K562 (cell line): Measurements from ENCODE around the gene GPR152. TPM values are rescaled to one million over a fixed set of nuclear protein-coding genes. Genes with fewer than 3 reads are reported as not detected.
A peak's percentile ranks its signal among the peaks of the same experiment; 100 is the strongest.

ENCODE experiments used
- BHLHE40 ChIP-seq: IDR thresholded peaks from 2 replicates; pipeline ENCODE4 v1.6.1; 2011; ENCODE audit warnings: low read length, improper control_type of control experiment
- DACH1 ChIP-seq: fragments of 450-650 bp; IDR thresholded peaks from 2 replicates; pipeline ENCODE4 v1.6.1; 2018; ENCODE audit not compliant: partially characterized antibody
- FUS ChIP-seq: fragments of 200-400 bp; formaldehyde crosslinking; optimal IDR thresholded peaks from 2 replicates; pipeline ENCODE3; 2017; ENCODE audit warnings: low read depth, low read length
- GABPA ChIP-seq: fragments of 200-800 bp; sonication (Bioruptor generic); conservative IDR thresholded peaks from 2 replicates; pipeline ENCODE4 v1.6.1; 2016; ENCODE audit warnings: low read depth, missing genetic modification characterization, missing compliant biosample characterization
- GTF2E2 ChIP-seq: fragments of 200-800 bp; sonication (Bioruptor generic); IDR thresholded peaks from 2 replicates; pipeline ENCODE4 v1.6.1; 2016; ENCODE audit warnings: missing genetic modification characterization, missing compliant biosample characterization
- HNRNPK ChIP-seq: fragments of 200-400 bp; formaldehyde crosslinking; IDR thresholded peaks from one replicate; pipeline ENCODE4 v1.6.1; 2018; ENCODE audit warnings: mild to moderate bottlenecking, low read depth, low read length; ENCODE audit not compliant: poor library complexity, severe bottlenecking
- MCM3 ChIP-seq: fragments of 450-650 bp; IDR thresholded peaks from 2 replicates; pipeline ENCODE4 v1.6.1; 2016
- MIER1 ChIP-seq: fragments of 450-650 bp; IDR thresholded peaks from 2 replicates; pipeline ENCODE4 v1.6.1; 2016; ENCODE audit warnings: antibody characterized with exemption, mild to moderate bottlenecking, low read depth
- POLR2A ChIP-seq: fragments of 450-650 bp; conservative IDR thresholded peaks from 2 replicates; pipeline ENCODE4 v1.6.1; 2016
- POLR2H ChIP-seq: IDR thresholded peaks from 2 replicates; pipeline ENCODE4 v1.6.1; 2016; ENCODE audit warnings: missing genetic modification characterization, low read depth, mild to moderate bottlenecking, control low read depth, missing compliant biosample characterization, moderate library complexity
- POLR3A ChIP-seq: IDR thresholded peaks from 2 replicates; pipeline ENCODE4 v1.6.1; 2011; ENCODE audit warnings: borderline replicate concordance, mild to moderate bottlenecking, moderate library complexity; ENCODE audit not compliant: insufficient read length, insufficient read depth; ENCODE audit errors: extremely low read depth
- SIRT6 ChIP-seq: IDR thresholded peaks from one replicate; pipeline ENCODE4 v1.6.1; 2012; ENCODE audit warnings: low read depth, mild to moderate bottlenecking, control low read depth, inconsistent platforms, low read length, moderate library complexity
- SLC30A9 ChIP-seq: fragments of 250-450 bp; sonication (Bioruptor Pico); IDR thresholded peaks from 2 replicates; pipeline ENCODE4 v1.8.0; 2022; ENCODE audit warnings: mild to moderate bottlenecking, moderate library complexity
- SMAD2 ChIP-seq: fragments of 150-350 bp; IDR thresholded peaks from 2 replicates; pipeline ENCODE4 v1.6.1; 2014; ENCODE audit warnings: low read depth, mild to moderate bottlenecking, low read length
- TCF7L2 ChIP-seq: fragments of 150-350 bp; IDR thresholded peaks from 2 replicates; pipeline ENCODE4 v1.6.1; 2016; ENCODE audit warnings: low read depth, mild to moderate bottlenecking, low read length, moderate library complexity
- YBX1 ChIP-seq: fragments of 450-650 bp; IDR thresholded peaks from 2 replicates; pipeline ENCODE4 v1.7.1; 2016; ENCODE audit warnings: mild to moderate bottlenecking
- polyA plus RNA-seq, 8 experiments: library from polyadenylated mRNA; depleted of rRNA in 4 of 8; stranded (reverse) in 5 of 8; unstranded in 3 of 8; fragments of >200 nt; fragmentation: Nextera tagmentation in 2 of 8; fragmentation: Illumina TruSeq in 1 of 8; extraction: Ambion mirVana in 2 of 8; extraction: Trizol in 1 of 8; gene quantifications; 2 replicates each; pipeline versions ENCODE4 v1.2.1 to v1.2.3, GENCODE V29; 2011 to 2014; ENCODE audit warnings: inconsistent platforms in 1 of 8, missing spikeins in 1 of 8
- total RNA-seq, 7 experiments: library from RNA; depleted of rRNA in 6 of 7; stranded (reverse); fragments of >200 nt in 6 of 7; fragmentation: Illumina TruSeq in 2 of 7; extraction: Trizol in 2 of 7; gene quantifications; 2 replicates each; pipeline versions ENCODE4 v1.2.1 to v1.2.3, GENCODE V29; 2011 to 2021; ENCODE audit warnings: low replicate concordance in 1 of 7
- TF ChIP-seq, protein P1 (sequence below): fragments of 450-650 bp; IDR thresholded peaks from 2 replicates; pipeline ENCODE4 v1.6.1; 2016; ENCODE audit warnings: low read depth
- TF ChIP-seq, protein P2 (sequence below), 2 experiments: fragments of 150-350 bp in 1 of 2; IDR thresholded peaks; 2 replicates each; pipeline ENCODE4 v1.6.1; 2012 to 2016; ENCODE audit warnings: low read depth in 2 of 2, low read length in 2 of 2, mild to moderate bottlenecking in 1 of 2, moderate library complexity in 1 of 2

GPR152 gene
- total and polyA plus RNA-seq, 9 of the 15 experiments (the other 6 are each of a cell fraction or from before 2014, with no cell fraction given) = not detected

DNA sequence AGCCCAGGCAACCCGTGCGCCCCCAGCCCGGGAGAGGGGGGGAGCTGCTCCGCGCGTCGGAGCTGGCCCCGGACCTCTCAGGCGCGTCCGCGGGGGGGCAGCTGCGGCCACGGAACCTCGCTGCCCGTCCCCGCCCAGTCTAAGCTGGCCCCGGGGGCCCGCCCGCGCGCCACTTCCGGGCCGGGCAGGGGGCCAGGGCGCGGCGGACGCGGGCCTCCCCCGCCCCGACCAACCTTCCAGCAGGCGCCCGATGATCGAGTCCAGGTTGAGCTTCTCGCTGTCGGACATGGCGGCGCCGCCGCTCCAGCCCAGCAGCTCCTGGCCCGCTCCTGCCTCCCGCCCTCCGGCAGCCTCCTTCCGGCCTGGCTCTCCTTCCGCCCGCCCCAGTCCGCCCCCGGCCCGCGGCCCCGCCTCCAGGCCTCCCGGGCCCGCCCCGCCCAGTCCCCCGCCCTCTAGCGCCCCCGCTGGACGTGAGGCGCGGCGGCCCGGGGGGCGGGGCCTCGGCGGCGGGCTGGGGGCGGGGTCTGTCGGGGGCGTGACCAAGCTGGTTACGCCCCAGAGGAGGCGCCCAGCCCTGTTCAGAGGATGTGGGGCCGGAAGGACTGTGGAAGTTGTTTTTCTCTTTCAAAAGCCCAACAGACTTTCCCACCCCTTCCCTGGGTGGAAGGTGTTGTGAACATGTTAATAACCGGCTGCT, 50.9 kb downstream of the GPR152 start, which contains the start of gene PPP1CA (continued):
- no peak for TF ChIP-seq BHLHE40
- TF ChIP-seq YBX1 = no peak
- peak; percentile 94 for TF ChIP-seq GABPA (tag)
- TF ChIP-seq SMAD2 = no peak
- TF ChIP-seq POLR3A = no peak
- TF ChIP-seq GTF2E2 (tag) = peak; percentile 71; the same call in 1 of the 2 replicates
- TF ChIP-seq MCM3 = no peak
- TF ChIP-seq DACH1 = no peak
- no peak for TF ChIP-seq TCF7L2
- peak; percentile 84; the same call in 1 of the 2 replicates for TF ChIP-seq POLR2A
- TF ChIP-seq, protein P1, sequence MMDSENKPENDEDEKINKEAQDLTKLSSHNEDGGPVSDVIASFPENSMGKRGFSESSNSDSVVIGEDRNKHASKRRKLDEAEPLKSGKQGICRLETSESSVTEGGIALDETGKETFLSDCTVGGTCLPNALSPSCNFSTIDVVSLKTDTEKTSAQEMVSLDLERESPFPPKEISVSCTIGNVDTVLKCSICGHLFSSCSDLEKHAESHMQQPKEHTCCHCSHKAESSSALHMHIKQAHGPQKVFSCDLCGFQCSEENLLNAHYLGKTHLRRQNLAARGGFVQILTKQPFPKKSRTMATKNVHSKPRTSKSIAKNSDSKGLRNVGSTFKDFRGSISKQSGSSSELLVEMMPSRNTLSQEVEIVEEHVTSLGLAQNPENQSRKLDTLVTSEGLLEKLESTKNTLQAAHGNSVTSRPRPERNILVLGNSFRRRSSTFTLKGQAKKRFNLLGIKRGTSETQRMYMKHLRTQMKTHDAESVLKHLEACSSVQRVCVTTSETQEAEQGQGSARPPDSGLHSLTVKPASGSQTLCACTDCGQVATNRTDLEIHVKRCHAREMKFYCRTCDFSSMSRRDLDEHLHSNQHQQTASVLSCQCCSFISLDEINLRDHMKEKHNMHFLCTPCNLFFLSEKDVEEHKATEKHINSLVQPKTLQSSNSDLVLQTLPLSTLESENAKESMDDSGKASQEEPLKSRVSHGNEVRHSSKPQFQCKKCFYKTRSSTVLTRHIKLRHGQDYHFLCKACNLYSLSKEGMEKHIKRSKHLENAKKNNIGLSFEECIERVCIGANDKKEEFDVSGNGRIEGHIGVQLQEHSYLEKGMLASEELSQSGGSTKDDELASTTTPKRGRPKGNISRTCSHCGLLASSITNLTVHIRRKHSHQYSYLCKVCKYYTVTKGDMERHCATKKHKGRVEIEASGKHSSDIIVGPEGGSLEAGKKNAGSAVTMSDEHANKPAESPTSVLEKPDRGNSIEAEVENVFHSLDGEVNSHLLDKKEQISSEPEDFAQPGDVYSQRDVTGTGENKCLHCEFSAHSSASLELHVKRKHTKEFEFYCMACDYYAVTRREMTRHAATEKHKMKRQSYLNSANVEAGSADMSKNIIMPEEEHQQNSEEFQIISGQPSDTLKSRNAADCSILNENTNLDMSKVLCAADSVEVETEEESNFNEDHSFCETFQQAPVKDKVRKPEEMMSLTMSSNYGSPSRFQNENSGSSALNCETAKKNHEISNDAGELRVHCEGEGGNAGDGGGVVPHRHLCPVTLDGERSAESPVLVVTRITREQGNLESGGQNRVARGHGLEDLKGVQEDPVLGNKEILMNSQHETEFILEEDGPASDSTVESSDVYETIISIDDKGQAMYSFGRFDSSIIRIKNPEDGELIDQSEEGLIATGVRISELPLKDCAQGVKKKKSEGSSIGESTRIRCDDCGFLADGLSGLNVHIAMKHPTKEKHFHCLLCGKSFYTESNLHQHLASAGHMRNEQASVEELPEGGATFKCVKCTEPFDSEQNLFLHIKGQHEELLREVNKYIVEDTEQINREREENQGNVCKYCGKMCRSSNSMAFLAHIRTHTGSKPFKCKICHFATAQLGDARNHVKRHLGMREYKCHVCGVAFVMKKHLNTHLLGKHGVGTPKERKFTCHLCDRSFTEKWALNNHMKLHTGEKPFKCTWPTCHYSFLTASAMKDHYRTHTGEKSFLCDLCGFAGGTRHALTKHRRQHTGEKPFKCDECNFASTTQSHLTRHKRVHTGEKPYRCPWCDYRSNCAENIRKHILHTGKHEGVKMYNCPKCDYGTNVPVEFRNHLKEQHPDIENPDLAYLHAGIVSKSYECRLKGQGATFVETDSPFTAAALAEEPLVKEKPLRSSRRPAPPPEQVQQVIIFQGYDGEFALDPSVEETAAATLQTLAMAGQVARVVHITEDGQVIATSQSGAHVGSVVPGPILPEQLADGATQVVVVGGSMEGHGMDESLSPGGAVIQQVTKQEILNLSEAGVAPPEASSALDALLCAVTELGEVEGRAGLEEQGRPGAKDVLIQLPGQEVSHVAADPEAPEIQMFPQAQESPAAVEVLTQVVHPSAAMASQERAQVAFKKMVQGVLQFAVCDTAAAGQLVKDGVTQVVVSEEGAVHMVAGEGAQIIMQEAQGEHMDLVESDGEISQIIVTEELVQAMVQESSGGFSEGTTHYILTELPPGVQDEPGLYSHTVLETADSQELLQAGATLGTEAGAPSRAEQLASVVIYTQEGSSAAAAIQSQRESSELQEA = no peak
- TF ChIP-seq FUS = peak; percentile 39
- TF ChIP-seq, protein P2, sequence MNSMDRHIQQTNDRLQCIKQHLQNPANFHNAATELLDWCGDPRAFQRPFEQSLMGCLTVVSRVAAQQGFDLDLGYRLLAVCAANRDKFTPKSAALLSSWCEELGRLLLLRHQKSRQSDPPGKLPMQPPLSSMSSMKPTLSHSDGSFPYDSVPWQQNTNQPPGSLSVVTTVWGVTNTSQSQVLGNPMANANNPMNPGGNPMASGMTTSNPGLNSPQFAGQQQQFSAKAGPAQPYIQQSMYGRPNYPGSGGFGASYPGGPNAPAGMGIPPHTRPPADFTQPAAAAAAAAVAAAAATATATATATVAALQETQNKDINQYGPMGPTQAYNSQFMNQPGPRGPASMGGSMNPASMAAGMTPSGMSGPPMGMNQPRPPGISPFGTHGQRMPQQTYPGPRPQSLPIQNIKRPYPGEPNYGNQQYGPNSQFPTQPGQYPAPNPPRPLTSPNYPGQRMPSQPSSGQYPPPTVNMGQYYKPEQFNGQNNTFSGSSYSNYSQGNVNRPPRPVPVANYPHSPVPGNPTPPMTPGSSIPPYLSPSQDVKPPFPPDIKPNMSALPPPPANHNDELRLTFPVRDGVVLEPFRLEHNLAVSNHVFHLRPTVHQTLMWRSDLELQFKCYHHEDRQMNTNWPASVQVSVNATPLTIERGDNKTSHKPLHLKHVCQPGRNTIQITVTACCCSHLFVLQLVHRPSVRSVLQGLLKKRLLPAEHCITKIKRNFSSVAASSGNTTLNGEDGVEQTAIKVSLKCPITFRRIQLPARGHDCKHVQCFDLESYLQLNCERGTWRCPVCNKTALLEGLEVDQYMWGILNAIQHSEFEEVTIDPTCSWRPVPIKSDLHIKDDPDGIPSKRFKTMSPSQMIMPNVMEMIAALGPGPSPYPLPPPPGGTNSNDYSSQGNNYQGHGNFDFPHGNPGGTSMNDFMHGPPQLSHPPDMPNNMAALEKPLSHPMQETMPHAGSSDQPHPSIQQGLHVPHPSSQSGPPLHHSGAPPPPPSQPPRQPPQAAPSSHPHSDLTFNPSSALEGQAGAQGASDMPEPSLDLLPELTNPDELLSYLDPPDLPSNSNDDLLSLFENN (IDR thresholded peaks at IDR 0.05; ENCODE audit: low read depth in 2 of 2, low read length in 2 of 2) = peak in 1 of 2 experiments; percentile 46; a peak in 1 of 4 replicates
- no peak for TF ChIP-seq HNRNPK
- no peak; the same call in 1 of the 2 replicates for TF ChIP-seq POLR2H (tag)
- TF ChIP-seq MIER1 = no peak
- no peak for TF ChIP-seq SIRT6
- 0 out of 2 replicates have a peak, but pooled peaks have one; percentile 14 for TF ChIP-seq SLC30A9 (CRISPR knock-in tag)
